Kidney (tissue), 14 donors: ENCODE results near the gene CSPG4. TPM values are rescaled to one million over a fixed set of nuclear protein-coding genes. Genes with fewer than 3 reads are reported as not detected.

Experiments
- DNase-seq, 5 donors: peaks; one replicate each; pipeline ENCODE4 v3.0.0-alpha.2; 2013 to 2020
- FAIRE-seq: peaks from 2 replicates; lab custom pipeline; 2012; peaks lifted over from hg19 to GRCh38; lab: Jason Lieb, UNC
- H3K27ac ChIP-seq, 2 donors: one replicate each; pipeline ENCODE4 v1.7.0; 2013; ENCODE audit warnings: low read depth in 2 of 2, low read length in 2 of 2, inconsistent platforms in 1 of 2
- H3K27me3 ChIP-seq: one replicate; pipeline ENCODE4 v1.7.1; 2013; ENCODE audit warnings: low read length, inconsistent platforms; ENCODE audit not compliant: control insufficient read depth, insufficient read depth
- H3K36me3 ChIP-seq, 3 donors: one replicate each; pipeline versions ENCODE4 v1.7.0 to v1.7.1; 2013; ENCODE audit warnings: low read length in 3 of 3, control low read depth in 1 of 3, inconsistent platforms in 1 of 3; ENCODE audit not compliant: insufficient read depth in 3 of 3, control insufficient read depth in 2 of 3
- H3K4me1 ChIP-seq, 3 donors: one replicate each; pipeline versions ENCODE4 v1.7.0 to v1.7.1; 2013; ENCODE audit warnings: low read length in 3 of 3, inconsistent platforms in 1 of 3, low read depth in 1 of 3; ENCODE audit not compliant: control insufficient read depth in 2 of 3, insufficient read depth in 2 of 3
- H3K4me3 ChIP-seq, 3 donors: one replicate each; pipeline versions ENCODE4 v1.7.0 to v1.8.1; 2013; ENCODE audit warnings: low read length in 3 of 3, control low read depth in 1 of 3, inconsistent platforms in 1 of 3
- H3K9ac ChIP-seq, 3 donors: one replicate each; pipeline versions ENCODE4 v1.7.0 to v1.7.1; 2013; ENCODE audit warnings: low read length in 3 of 3, control low read depth in 1 of 3, inconsistent platforms in 1 of 3
- H3K9me3 ChIP-seq, 3 donors: one replicate each; pipeline versions ENCODE4 v1.7.0 to v1.7.1; 2013; ENCODE audit warnings: low read length in 3 of 3, control low read depth in 1 of 3, inconsistent platforms in 1 of 3; ENCODE audit not compliant: control insufficient read depth in 2 of 3, insufficient read depth in 1 of 3
- intact Hi-C: fragments of 100-400 bp; cut with DNase I; formaldehyde crosslinking; loops from one replicate; pipeline ENCODE4 v1.11.1; 2022
- polyA plus RNA-seq: library from polyadenylated mRNA; stranded (reverse); fragments of 350-450 nt; fragmentation: Illumina TruSeq; extraction: RNeasy Lipid Tissue Mini Kit (QIAGEN cat#74804); gene quantifications from one replicate; pipeline ENCODE4 v1.2.3, GENCODE V29; 2014; ENCODE audit warnings: low read depth, low replicate concordance; ENCODE audit not compliant: insufficient read depth
- total RNA-seq: library from RNA; stranded (reverse); fragmentation: NEBNext Ultra II Directional; extraction: Animal tissue kit (Norgen Biotek cat#: 25700); gene quantifications from one replicate; pipeline ENCODE4 v1.2.1, GENCODE V29; 2021
- TF ChIP-seq, protein P1 (sequence below): IDR thresholded peaks from 3 replicates; pipeline ENCODE4 v1.5.1; 2012; ENCODE audit warnings: mild to moderate bottlenecking, moderate library complexity, borderline replicate concordance; ENCODE audit not compliant: insufficient read depth; ENCODE audit errors: extremely low read depth
- donor health status: control.
- donor health status: control.
- donor health status: control.
- donor health status: control.
- donor health status: control.
- donor health status: DM: yes; HTN: yes; CAD: no.
- donor health status: Normal renal cell carcinoma (clear cell type).

The CSPG4 gene
- total and polyA plus RNA-seq, 2 donors from 2014 or later, result 4.4 to 30.7 TPM

DNA sequence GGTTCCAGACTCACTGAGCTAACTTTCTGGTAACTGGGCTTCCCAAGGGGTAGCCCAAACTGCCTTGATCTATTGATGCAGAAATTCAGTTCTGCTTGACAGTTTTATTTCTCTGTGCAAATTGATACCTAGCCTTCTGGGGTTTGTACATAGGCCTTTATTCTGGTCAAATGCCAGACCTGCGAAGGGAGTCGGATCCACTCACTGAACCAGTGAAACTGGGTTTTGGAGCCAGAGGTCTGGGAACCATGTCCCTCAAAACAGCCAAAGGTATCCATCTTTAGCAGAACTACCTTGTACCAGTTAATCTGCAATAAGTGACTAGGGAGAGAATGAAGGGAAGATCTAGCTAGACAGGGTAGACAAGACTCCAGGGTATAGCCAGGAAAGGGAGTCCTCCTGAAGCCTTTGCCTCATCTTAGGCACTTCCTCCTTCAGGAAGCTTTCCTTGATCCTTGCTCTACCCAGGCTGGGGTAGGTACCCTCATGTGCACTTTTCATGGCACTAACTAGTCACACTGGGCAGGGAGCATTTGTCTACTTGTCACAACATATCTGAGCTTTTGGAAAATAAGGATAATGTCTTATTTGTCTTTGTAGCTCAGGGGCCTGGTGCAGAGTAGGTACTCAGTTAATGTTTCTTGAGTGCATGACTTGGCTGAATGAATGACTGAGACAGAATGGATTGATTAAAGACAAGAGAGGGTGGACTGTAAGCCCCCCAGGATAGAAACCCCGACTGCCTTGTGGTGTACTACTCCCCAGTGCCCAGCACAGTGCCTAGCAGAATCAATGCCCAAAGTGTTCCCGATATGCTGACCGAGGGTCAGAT lies 66.3 kb downstream of the CSPG4 start:
- Histone ChIP-seq H3K36me3 (peaks cover 0 to 6% (median 0%) of the 10 kb centered on the region in 3 donors), H3K4me1 (peaks cover 0 to 36% (median 24%) of the 10 kb centered on the region in 3 donors), H3K27me3 (no peaks in the 10 kb centered on the region), H3K9ac (peak overlapping the region; percentile 34 to 99 (median 95)), H3K27ac (peak overlapping the region; percentile 96), H3K9me3 (no peaks in the 10 kb centered on the region), H3K4me3 (peak overlapping the region; percentile 84 to 96 (median 93))
- TF ChIP-seq, protein P1, sequence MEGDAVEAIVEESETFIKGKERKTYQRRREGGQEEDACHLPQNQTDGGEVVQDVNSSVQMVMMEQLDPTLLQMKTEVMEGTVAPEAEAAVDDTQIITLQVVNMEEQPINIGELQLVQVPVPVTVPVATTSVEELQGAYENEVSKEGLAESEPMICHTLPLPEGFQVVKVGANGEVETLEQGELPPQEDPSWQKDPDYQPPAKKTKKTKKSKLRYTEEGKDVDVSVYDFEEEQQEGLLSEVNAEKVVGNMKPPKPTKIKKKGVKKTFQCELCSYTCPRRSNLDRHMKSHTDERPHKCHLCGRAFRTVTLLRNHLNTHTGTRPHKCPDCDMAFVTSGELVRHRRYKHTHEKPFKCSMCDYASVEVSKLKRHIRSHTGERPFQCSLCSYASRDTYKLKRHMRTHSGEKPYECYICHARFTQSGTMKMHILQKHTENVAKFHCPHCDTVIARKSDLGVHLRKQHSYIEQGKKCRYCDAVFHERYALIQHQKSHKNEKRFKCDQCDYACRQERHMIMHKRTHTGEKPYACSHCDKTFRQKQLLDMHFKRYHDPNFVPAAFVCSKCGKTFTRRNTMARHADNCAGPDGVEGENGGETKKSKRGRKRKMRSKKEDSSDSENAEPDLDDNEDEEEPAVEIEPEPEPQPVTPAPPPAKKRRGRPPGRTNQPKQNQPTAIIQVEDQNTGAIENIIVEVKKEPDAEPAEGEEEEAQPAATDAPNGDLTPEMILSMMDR, result no peak
- DNase-seq (no peak), FAIRE-seq (no peak)
- intact Hi-C loops, result no loop called here

DNA sequence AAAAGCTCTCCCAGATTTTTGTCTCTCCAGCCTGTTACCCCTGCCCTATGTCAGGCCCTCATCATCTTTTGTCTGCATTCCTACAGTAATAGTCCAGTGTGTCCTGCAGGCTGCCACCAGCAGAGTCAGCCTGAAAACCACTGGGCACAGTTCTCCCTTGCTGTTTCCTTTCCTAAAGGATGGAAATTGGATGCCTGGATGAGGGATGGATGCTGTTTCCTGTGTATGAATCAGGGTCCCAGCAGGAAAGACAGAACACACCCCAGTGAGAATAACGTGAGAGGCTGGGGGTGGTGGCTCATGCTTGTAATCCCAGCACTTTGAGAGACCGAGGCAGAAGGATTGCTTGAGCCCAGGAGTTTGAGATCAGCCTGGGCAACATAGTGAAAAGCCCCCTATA lies 68.3 kb downstream of the CSPG4 start:
- TF ChIP-seq, protein P1, result no peak
- Histone ChIP-seq H3K27me3 (no peaks in the 10 kb centered on the region), H3K9ac (no peak overlapping the region), H3K27ac (no peak overlapping the region), H3K9me3 (no peaks in the 10 kb centered on the region), H3K4me3 (no peak overlapping the region), H3K36me3 (no peaks in the 10 kb centered on the region), H3K4me1 (peaks cover 0 to 16% (median 7%) of the 10 kb centered on the region in 3 donors)
- intact Hi-C loops, result no loop called here
- FAIRE-seq (no peak), DNase-seq (no peak)

DNA sequence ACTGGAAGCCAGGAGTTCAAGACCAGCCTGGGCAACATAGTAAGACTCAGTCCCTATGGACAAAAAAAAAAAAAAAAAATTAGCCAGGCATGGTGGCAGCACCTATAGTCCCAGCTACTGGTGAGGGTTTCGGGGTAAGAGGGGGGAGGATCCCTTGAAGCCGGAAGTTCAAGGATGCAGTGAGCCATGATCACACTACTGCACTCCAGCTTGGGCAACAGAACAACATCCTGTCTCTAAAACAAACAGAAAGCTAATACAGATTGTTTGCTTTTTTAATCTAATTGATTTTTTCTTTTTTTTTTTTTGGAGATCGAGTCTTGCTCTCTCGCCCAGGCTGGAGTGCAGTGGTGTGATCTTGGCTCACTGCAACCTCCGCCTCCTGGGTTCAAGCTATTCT lies 71.0 kb downstream of the CSPG4 start:
- FAIRE-seq (no peak), DNase-seq (peak in 1 of 5 donors; percentile 15)
- no peaks in the 10 kb centered on the region for H3K9me3 ChIP-seq
- TF ChIP-seq, protein P1, result no peak
- H3K36me3 ChIP-seq, result no peaks in the 10 kb centered on the region
- intact Hi-C loops, result no loop called here
- no peak overlapping the region for H3K9ac ChIP-seq
- H3K4me3 ChIP-seq, result no peak overlapping the region
- peaks cover 0 to 20% (median 0%) of the 10 kb centered on the region in 3 donors for H3K4me1 ChIP-seq
- no peak overlapping the region for H3K27ac ChIP-seq
- H3K27me3 ChIP-seq, result no peaks in the 10 kb centered on the region
